GM19324 (cell line): ENCODE results near the gene STK11.

ENCODE experiments used
- ATAC-seq: cut with Tn5 transposase; IDR thresholded peaks from one replicate; pipeline ENCODE4 v1.9.1; 2021; ENCODE audit warnings: mild to moderate bottlenecking, moderate library complexity; ENCODE audit not compliant: unreplicated experiment, low FRiP score

Gene STK11

GRCh38 chr19:1223018-1223855, 17.7 kb downstream of the STK11 start:
- ATAC-seq: no peak

DNA sequence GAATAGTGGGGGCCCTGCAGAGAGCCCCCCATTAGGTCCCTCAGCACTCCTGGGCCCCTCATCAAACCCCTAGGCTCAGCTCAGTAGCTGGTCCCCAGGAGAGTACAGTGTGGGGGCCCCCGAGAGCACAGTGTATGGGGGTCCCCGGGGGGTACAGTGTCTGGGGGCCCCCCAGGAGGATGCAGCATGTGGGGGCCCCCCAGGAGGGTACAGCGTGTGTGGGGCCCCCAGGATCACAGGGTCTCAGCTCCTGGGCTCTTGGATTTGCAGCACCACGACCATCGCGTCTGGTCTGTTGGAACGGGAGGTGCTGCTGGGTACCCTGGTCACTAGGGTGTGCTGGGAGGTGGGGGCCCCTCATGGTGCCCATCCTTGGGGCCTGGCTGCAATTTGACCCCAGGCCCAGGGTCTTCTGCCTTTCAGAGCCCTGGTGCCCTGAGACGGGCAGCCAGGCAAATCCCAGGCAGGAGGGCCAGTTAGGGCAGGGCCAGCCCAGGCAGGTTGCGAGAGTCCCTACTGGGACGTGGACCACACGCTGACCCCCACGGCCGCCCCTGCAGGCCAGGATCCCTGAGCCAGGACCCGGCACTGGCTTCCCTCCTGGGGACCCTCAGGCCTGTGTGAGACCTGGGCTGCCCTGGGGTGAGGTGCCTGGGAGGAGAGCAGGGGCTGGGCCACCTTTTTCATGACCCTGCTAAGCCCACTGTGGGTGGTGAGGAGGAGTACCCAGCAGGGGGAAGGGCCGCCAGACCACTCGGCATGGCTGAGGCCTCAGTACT, 18.7 kb downstream of the STK11 start:
- ATAC-seq: no peak

DNA sequence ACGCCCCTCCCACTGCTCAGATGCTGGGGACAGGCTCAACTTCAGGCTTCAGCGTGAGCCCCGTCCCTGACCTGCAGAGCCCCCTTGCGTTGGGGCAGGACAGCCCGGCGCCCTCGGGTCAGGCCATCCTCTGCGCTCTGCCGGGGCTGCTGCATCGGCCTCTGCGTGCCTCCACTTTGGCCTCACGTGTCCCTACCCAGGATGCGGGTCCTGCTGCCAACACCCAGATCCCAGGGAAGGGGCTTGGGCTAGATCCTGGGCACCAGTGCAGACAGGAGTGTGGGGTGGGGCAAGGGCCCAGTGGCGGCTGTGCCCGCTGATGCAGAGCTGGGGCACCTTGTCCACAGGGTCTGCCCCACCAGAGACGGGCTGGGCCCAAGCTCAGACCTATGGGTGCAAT, 19.3 kb downstream of the STK11 start:
- ATAC-seq: no peak

GRCh38 chr19:1225440-1226226, 20.1 kb downstream of the STK11 start:
- no peak for ATAC-seq

- ATAC-seq: no peak
These were observed 20.6 kb downstream of the STK11 start for GRCh38 chr19:1226227-1226518.

GRCh38 chr19:1226522-1227303, 21.1 kb downstream of the STK11 start:
- no peak for ATAC-seq

GRCh38 chr19:1227304-1228054, 21.9 kb downstream of the STK11 start:
- ATAC-seq: no peak

GRCh38 chr19:1228161-1228957, 22.8 kb downstream of the STK11 start:
- no peak for ATAC-seq

- ATAC-seq: no peak
These were observed 23.7 kb downstream of the STK11 start for GRCh38 chr19:1229056-1229923.

GRCh38 chr19:1229924-1230782, 24.6 kb downstream of the STK11 start:
- no peak for ATAC-seq

- ATAC-seq: no peak
These were observed 25.4 kb downstream of the STK11 start for GRCh38 chr19:1230783-1231489.

- ATAC-seq: no peak
These were observed 26.4 kb downstream of the STK11 start for GRCh38 chr19:1231729-1232637.

DNA sequence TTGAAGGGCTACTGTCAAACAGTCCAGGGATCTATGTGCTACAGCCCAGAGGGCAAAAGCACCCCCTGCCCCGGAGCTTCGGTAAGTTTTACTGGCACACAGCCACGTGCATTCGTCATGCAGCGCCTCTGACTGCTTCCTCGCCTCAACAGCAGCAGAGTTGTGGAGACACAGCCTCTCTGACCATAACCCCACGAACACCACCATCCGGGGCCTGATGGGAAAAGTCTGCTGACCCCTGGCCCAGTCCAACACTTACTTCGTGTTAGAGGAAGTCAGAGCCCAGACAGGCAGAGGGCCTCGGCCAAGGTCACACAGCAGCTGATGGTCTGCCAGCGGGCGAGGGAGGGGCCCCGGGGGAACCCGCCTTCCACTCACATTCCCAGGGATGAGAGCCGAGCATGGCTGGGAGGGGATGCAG, 27.1 kb downstream of the STK11 start:
- ATAC-seq: no peak

DNA sequence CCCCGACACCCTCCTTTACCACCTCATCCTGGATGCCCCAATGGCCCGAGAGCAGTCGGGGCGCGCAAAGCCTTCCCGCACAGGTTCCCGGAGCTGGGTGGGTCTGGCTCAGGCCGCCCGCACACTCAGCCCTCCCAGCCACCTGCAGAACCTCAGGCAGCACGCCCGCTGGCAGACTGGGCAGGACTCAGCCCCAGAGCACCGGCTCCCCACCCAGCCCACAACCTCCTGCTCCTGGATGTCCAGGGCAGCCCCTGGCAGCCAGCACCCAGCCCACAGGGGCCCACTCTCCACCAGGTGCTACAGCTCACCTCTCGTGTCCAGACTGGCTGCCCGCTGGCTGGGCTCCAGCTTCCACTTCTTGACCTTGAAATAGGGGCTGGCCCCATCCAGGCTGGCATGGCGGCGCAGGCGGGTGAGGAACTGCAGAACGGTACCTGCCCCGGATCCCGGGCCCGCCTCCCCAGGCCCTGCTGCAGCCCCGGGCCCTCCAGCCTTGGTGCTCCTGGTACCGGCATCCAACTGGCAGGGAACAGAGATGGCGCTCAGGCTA, 27.6 kb downstream of the STK11 start:
- ATAC-seq: no peak
